ENCODE measurements around the gene OR5C1.

Gene OR5C1

DNA sequence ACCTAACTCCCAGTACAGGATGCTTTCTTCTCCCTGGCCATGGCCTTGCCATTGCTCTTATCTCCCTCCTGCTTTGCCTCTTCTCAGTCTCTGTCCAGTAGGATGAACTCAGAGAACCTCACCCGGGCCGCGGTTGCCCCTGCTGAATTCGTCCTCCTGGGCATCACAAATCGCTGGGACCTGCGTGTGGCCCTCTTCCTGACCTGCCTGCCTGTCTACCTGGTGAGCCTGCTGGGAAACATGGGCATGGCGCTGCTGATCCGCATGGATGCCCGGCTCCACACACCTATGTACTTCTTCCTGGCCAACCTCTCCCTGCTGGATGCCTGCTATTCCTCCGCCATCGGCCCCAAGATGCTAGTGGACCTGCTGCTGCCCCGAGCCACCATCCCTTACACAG, at the start of gene OR5C1:
TSS of gene OR5C1 (plus strand) at position 103 of the 400 bp plus-strand sequence. CDS start at position 103, 0 bp downstream.
- TF ChIP-seq GATA2 (IDR thresholded peaks at IDR 0.05; ENCODE audit: low read depth, low read length) (no peak), GATA3 (IDR thresholded peaks at IDR 0.05; ENCODE audit: low read depth, low read length) (no peak)

DNA sequence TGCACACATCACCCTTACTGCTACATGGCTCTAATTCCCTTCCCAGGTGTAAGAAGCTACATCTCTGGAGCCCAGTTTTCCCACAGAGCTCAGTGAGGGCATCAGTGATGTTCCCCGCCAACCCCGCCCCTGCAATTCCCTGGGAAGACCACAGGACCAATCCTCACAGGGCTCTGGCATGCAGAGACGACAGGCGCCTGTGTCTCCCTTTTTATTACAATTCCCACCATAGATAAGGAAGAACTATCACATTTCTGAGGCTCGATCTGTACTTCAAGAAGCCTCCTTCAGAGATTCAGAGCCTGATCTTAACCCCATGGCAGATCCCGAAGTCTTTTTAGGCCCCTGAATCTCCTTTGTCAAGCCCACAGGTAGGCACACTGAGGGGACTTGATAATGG, 46.7 kb upstream of the OR5C1 start, which contains the start of gene OR1L6:
TSS of gene OR1L6 (plus strand) at position 301 of the 400 bp plus-strand sequence. CDS start 7,545 bp downstream, outside the sequence.
- no peak for TF ChIP-seq GATA3 (IDR thresholded peaks at IDR 0.05; ENCODE audit: low read depth, low read length)
- TF ChIP-seq GATA2 (IDR thresholded peaks at IDR 0.05; ENCODE audit: low read depth, low read length) = no peak

DNA sequence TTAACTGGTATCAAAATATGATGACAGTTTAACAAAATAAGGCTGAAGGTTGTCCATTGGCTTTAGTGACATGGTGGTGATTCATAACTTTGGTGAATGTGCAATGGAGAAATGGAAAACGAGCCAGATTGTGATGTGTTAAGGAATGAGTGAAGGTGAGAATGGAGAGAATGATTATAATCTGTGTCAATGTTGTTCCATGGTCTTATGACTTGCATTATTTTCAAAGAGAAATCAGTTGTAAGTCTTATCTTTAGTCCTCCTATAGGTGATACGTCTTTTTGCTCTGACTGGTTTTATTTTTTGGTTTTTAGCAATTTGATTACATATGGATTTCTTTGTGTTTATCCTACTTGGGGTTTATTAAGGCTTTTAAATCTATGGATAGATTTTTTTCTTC, 33.9 kb upstream of the OR5C1 start:
- TF ChIP-seq GATA3 (IDR thresholded peaks at IDR 0.05; ENCODE audit: low read depth, low read length) (no peak), GATA2 (IDR thresholded peaks at IDR 0.05; ENCODE audit: low read depth, low read length) (no peak)

DNA sequence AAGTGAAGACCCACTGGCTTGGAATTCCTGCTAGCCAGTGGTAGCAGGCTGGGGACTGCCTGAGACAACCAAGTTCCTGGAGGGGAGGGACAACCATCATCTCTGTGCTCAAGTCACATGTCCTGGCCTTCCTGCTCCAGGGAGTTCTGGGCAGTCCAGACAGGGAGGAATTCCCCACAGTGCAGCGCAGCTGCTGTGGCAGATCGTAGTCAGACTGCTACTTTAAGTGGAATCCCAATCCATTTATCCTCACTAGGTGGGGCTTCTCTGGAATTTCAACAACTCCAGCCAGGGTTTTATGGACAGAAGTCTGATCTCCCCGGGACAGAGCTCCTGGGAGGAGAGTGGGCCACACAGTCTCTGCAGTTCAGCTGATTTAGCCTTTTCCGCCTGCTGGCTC, 20.9 kb upstream of the OR5C1 start:
- TF ChIP-seq GATA3 (IDR thresholded peaks at IDR 0.05; ENCODE audit: low read depth, low read length) = no peak
- TF ChIP-seq GATA2 (IDR thresholded peaks at IDR 0.05; ENCODE audit: low read depth, low read length) = no peak

DNA sequence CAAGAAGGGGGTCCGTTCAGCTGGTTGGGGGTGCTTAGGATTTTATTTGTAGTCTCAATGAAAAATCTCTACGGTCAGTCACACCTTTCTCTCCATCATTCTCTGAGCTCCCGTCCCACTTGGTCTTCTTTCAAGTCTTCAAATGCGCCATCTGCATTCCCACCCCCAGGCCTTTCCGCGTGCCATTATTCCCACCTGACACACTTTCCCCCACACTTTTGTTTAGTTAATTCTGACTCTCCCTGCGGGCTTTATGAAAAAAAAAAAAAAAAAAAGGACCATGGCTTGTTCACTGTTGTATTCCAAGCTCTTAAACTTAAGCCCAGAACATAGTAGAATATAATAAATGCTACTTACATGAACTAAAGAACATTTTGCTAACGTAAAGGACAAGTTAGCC, 11.7 kb upstream of the OR5C1 start:
- TF ChIP-seq GATA2 (IDR thresholded peaks at IDR 0.05; ENCODE audit: low read depth, low read length) = no peak
- TF ChIP-seq GATA3 (IDR thresholded peaks at IDR 0.05; ENCODE audit: low read depth, low read length) = no peak

DNA sequence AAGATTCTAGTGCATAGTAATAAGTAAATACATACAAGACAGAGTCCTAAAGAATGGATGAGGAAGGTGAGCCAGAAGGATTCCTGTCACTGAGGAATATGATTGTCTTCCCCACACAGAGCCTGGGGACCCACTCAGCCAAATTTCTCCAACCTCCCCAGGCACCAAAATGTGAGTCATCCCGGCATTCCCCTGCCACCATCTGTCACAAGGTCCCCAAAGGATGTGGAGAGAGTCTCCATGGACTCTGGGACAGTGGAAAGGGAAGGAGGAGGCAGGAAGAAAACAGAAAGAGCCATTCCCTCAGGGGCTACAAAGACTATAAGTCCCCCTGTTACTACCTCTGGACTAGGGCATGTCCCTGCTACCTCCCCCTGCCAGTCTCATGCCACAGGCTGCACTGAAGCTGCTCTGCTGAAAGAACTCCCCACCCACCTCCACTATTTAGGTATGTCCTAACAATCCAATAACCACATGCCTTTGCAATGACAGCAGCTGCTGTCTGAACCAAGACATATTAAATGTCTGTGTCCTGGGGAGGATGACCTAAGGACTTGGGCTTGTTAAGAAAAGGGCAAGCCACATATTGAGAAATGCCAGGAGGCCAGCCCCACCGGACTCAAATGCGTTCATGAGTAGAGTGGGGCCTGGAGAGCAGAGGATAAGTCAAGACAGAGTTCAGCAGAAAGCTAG, 10.7 kb upstream of the OR5C1 start:
- no peak for TF ChIP-seq GATA3 (IDR thresholded peaks at IDR 0.05; ENCODE audit: low read depth, low read length)
- no peak for TF ChIP-seq GATA2 (IDR thresholded peaks at IDR 0.05; ENCODE audit: low read depth, low read length)

DNA sequence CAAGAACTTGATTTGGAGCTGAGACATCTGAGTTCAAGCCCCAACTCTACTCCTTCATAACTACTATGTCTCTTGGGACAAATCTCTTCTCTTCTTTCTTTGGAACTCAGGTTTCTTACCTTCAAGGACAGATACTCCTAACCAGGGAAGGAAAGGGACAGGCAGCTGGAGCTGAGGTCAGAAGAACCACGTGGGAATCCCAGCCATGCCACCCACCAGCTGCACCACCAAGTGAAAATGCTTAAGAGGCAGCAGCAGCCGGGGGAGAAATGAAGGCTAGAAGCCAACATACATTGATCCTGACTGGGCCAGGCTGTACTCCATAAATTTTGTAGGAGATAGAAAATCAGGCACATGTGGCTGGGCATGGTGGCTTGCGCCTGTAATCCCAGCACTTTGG, 9.6 kb upstream of the OR5C1 start:
- TF ChIP-seq GATA2 (IDR thresholded peaks at IDR 0.05; ENCODE audit: low read depth, low read length) = no peak
- TF ChIP-seq GATA3 (IDR thresholded peaks at IDR 0.05; ENCODE audit: low read depth, low read length) = no peak

DNA sequence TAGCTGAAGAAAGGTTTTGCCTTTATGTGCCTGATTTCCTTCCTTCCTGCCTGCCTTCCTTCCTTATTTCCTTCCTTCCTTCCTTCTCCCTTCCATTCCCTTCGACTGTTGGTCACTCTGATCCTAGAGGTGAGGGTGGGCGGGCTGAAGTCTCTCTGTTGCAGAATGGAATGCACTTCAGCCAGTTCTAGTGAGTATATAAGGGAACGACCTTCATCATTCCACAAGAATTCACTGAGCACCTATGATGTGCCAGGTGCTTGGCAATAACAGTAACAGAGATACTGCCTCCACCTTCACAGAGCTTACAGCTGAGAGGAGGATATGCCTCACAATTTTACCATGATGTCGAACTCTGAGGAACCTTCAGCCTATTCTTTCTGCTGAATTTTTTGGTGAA, 8.7 kb upstream of the OR5C1 start:
- TF ChIP-seq GATA2 (IDR thresholded peaks at IDR 0.05; ENCODE audit: low read depth, low read length) (no peak), GATA3 (IDR thresholded peaks at IDR 0.05; ENCODE audit: low read depth, low read length) (no peak)

DNA sequence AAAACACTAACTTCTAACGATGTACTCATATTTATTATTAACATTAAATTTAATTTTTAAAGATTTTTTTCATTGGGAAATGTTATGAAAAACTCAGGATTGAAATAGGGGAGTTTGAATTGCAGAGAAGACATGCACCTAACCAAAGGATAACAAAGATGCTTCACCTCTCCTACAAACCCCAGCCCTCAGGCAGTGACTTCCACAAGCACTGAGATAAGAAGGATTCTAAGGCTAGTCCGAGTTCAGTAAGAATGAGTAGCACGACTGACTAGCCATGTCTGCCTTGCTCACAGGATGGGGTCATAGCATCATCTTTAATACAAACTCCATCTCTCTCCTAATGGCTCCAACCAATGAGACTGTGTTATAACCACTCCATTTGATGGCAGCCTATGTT, 7.1 kb upstream of the OR5C1 start:
- TF ChIP-seq GATA2 (IDR thresholded peaks at IDR 0.05; ENCODE audit: low read depth, low read length) (no peak), GATA3 (IDR thresholded peaks at IDR 0.05; ENCODE audit: low read depth, low read length) (no peak)

DNA sequence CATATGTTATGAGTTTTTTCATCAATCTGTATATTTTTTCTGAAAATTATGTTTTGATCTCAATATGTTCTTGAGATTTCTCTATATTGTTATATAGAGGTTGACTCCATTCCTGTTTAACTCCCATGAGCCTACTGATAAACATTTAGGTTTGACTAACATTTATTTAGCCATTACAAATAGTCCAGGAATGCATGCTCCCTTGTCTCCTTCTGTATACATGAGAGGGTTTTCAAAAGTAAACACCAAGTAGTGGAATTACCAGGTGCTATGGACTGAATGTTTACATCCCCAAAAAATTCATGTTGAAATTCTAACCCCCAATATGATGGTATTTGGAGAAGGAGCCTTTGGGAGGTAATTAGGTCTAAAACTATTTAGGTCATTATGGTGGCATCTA, 3.5 kb upstream of the OR5C1 start:
- no peak for TF ChIP-seq GATA2 (IDR thresholded peaks at IDR 0.05; ENCODE audit: low read depth, low read length)
- no peak for TF ChIP-seq GATA3 (IDR thresholded peaks at IDR 0.05; ENCODE audit: low read depth, low read length)

DNA sequence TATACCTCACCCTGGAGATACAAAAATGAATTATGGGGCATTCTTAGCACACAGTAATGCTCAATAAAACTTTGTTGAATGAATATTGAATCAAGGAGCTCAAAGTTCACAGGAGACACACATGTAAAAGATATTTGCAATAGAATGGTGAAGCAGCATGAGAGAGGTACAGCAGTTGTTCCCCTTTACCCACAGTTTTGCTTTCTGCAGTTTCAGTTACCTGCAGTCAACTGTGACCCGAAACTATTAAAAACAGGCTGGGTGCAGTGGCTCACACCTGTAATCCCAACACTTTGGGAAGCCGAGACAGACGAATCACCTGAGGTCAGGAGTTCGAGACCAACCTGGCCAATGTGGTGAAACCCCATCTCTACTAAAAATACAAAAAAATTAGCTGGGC, 2.4 kb upstream of the OR5C1 start:
- TF ChIP-seq GATA3 (IDR thresholded peaks at IDR 0.05; ENCODE audit: low read depth, low read length) (no peak), GATA2 (IDR thresholded peaks at IDR 0.05; ENCODE audit: low read depth, low read length) (no peak)

DNA sequence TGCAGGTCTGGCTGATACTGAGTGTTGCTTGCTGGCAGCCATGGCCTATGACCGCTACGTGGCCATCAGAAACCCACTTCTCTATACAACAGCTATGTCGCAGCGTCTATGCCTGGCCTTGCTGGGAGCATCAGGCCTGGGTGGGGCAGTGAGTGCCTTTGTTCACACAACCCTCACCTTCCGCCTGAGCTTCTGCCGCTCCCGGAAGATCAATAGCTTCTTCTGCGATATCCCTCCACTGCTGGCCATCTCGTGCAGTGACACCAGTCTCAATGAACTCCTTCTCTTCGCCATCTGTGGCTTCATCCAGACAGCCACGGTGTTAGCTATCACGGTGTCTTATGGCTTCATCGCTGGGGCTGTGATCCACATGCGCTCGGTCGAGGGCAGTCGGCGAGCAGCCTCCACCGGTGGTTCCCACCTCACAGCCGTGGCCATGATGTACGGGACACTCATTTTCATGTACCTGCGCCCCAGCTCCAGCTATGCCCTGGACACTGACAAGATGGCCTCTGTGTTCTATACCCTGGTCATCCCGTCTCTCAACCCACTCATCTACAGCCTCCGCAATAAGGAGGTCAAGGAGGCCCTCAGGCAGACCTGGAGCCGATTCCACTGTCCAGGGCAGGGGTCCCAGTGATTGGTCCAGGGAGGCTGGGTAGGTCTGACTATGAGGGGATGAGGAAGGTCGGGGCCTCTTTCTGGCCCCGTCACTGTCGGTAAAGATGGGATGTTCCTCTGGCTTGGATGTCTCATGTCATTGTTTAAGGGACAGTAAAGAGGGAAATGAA, 718 bp downstream of the OR5C1 start:
- TF ChIP-seq GATA3 (IDR thresholded peaks at IDR 0.05; ENCODE audit: low read depth, low read length) = no peak
- no peak for TF ChIP-seq GATA2 (IDR thresholded peaks at IDR 0.05; ENCODE audit: low read depth, low read length)

DNA sequence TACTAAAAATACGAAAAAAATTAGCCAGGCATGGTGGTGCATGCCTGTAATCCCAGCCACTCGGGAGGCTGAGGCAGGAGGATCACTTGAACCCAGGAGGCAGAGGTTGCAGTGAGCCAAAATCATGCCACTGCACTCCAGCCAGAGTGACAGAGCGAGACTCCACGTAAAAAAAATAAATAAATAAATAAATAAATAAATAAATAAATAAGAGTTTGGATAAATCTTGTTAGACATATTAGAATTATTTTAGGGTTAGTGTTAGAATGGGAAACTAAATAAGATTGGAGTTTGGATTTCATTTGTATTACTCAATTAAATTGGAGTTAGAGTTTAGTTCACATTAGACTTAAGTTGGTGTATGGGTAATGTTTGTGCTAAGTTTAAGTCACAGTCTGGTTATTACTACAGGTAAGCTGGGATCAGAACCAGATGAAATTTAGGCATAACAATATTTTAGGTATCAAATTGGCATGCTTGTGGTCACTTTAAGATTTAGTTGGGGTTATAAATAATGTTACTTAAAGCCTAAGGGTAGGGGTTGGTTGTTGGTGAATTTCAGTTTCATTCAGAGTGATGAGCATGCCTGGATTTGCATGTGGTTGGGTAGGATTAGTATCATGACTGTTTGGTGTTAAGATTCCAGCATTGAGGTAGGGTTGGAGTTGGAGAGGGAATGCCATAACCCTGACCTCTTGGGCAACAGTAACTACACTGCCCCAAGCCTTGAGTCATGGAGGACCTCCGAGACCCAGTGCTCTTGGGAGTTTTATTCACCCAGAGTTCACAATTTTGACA, 3.3 kb downstream of the OR5C1 start:
- TF ChIP-seq GATA2 (IDR thresholded peaks at IDR 0.05; ENCODE audit: low read depth, low read length) = no peak
- no peak for TF ChIP-seq GATA3 (IDR thresholded peaks at IDR 0.05; ENCODE audit: low read depth, low read length)

Data from SH-SY5Y (cell line).